ENCODE results near the gene ASB6. TPM values are rescaled to one million over a fixed set of nuclear protein-coding genes. Genes with fewer than 3 reads are reported as not detected.
A peak's percentile ranks its signal among the peaks of the same experiment; 100 is the strongest.

Gene ASB6
- total RNA-seq, 1 experiment from 2014 or later, result 20.0 TPM

- ATAC-seq (peak; percentile 10; the same call in 1 of the 2 replicates), DNase-seq (ENCODE audit: low spot score) (no peak)
- H3K4me1 Mint-ChIP-seq, result peaks cover 17% of the 10 kb centered on the region
- no peak overlapping the region for H3K27ac Mint-ChIP-seq
- no peaks in the 10 kb centered on the region for H3K36me3 Mint-ChIP-seq
- H3K27me3 Mint-ChIP-seq (ENCODE audit: low read depth), result peaks cover 32% of the 10 kb centered on the region
- no peak for TF ChIP-seq ERG (CRISPR knock-in tag; IDR thresholded peaks at IDR 0.05)
- TF ChIP-seq MAX (CRISPR knock-in tag; IDR thresholded peaks at IDR 0.05), result peak; percentile 33; the same call in 1 of the 2 replicates
- ChIA-PET POLR2A (no interaction called here), CTCF (interaction anchor here (0.6 to 2.5 kb wide), 10 partner anchors 12 to 535 kb away, joined by 3 to 6 read pairs (median 4); no protein-coding TSS in a partner anchor)
- peak overlapping the region; percentile 43; the same call in 1 of the 2 replicates for H3K4me3 Mint-ChIP-seq
- no peaks in the 10 kb centered on the region for H3K9me3 Mint-ChIP-seq
Measured at GRCh38 chr9:129666575-129666974, 24.6 kb upstream of the ASB6 start.

- Mint-ChIP-seq H3K4me3 (peak overlapping the region; percentile 65), H3K27ac (no peak overlapping the region), H3K36me3 (no peaks in the 10 kb centered on the region), H3K27me3 (ENCODE audit: low read depth) (peaks cover 36% of the 10 kb centered on the region), H3K4me1 (peaks cover 17% of the 10 kb centered on the region), H3K9me3 (no peaks in the 10 kb centered on the region)
- ChIA-PET CTCF (interaction anchor here (0.6 to 2.5 kb wide), 11 partner anchors 11 to 534 kb away, joined by 3 to 6 read pairs (median 3); no protein-coding TSS in a partner anchor), POLR2A (interaction anchor here (0.6 kb wide), 1 partner anchor 904 kb away, joined by 3 read pairs; no protein-coding TSS in a partner anchor)
- DNase-seq (ENCODE audit: low spot score) (peak; percentile 29), ATAC-seq (peak; percentile 9)
- TF ChIP-seq NR1H2 (CRISPR knock-in tag; IDR thresholded peaks at IDR 0.05) (no peak), ZNF317 (CRISPR knock-in tag; IDR thresholded peaks at IDR 0.05; ENCODE audit: borderline replicate concordance, low read depth) (no peak), FOXP1 (CRISPR knock-in tag; IDR thresholded peaks at IDR 0.05; ENCODE audit: borderline replicate concordance) (no peak), RELA (CRISPR knock-in tag; IDR thresholded peaks at IDR 0.05; ENCODE audit: borderline replicate concordance) (no peak), ZNF281 (CRISPR knock-in tag; IDR thresholded peaks at IDR 0.05) (no peak), HMGA2 (CRISPR knock-in tag; IDR thresholded peaks at IDR 0.05) (no peak), NFATC4 (CRISPR knock-in tag; IDR thresholded peaks at IDR 0.05) (no peak), ERG (CRISPR knock-in tag; IDR thresholded peaks at IDR 0.05) (no peak), ZBTB21 (CRISPR knock-in tag; IDR thresholded peaks at IDR 0.05; ENCODE audit: borderline replicate concordance) (no peak), MXD4 (CRISPR knock-in tag; IDR thresholded peaks at IDR 0.05; ENCODE audit: borderline replicate concordance) (no peak), ATF1 (CRISPR knock-in tag; IDR thresholded peaks at IDR 0.05) (no peak), SMAD3 (CRISPR knock-in tag; IDR thresholded peaks at IDR 0.05; ENCODE audit: borderline replicate concordance) (no peak), ZBTB43 (CRISPR knock-in tag; IDR thresholded peaks at IDR 0.05) (no peak), E2F5 (CRISPR knock-in tag; IDR thresholded peaks at IDR 0.05) (no peak)
Measured at GRCh38 chr9:129665814-129666520, 24.0 kb upstream of the ASB6 start.
